ENCODE results near the gene EXOC3L4.

Gene EXOC3L4

DNA sequence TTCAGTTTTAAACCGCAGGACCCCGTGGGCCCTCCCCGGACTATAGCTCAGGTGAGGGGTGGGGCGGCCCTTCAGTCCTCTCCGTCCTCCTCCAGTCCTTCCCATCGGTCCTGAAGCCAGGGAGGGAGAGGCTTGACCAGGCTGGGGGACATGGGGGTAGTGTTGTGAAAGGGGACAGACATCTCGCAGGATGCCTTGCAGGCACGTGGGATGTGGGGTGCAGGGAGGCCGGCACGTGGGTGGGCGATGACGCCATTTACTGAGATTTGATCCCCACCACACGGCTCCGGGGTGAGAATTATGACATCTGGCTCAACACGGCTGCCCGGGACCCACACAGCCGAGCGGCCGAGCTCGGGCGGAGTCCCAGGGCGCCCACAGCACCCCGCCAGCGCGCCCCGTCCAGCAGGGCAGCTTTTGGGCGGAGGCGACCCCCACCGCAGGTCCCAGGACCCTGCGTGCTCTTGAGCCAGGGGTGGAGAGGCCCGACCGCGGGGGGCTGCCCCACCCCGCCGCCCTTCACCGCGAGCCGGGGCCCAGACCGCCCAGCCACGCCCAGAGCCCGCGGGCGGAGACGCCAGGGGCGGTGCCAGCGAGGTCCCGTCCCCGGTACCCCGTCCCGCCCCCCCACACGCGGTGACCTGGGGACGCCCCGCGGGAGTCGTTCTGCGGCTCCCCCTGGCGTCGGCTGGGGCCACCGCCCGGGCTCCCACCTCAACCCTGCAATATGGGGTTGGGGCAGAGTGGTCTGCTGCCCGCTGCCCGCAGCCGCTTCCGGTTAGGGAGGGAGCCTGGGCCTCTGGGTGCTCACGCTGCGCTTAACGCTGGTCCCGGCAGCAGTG is 3.3 kb upstream of the EXOC3L4 start:
- peak; percentile 66 to 69 (median 67) for DNase-seq (ENCODE audit: low read depth in 3 of 3)

DNA sequence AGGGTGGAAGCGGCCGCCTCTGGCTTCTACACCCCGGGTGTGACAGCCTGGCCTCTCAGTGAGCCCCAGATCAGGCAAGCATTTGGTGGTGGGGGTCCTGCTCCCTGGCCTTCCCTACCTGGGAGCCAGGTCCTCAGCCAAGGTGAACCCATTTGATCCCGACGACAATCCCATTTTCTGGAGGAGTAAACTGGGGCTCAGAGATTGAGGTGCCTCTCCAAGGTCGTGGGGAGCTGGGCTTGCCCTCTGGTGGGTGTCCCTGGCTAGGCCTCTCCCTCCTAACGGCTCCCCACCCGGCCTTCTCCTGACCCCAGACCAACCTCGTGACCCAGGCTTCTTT is 2.7 kb upstream of the EXOC3L4 start:
- DNase-seq (ENCODE audit: low read depth in 3 of 3), result no peak

DNA sequence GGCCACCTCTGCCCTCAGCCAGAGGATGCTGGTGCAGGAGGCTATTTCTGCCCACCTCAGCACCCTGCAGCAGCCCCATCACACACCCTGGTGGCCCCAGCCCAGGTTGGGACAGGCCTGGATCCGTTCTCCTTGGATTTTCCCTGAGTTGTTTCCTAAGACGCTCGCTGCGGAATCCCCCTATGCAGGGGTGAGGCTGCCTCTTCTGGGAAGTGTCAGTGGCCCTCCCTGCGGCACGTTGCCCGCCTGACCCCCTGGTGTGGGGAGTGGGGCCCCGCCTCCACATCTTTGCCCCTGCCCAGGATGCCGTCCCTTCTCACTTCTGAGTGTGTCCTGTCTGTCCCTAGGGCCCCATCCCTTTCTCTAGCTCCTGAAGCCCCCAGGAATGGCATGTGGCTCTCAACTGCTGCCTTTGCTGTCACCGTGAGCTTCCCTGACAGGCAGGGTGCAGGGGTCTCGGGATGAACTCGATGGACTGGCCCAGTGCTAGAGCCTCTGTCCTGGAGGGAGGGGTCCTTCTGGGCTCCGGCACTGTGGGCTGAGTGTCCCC is 594 bp upstream of the EXOC3L4 start:
- no peak for DNase-seq (ENCODE audit: low read depth in 3 of 3)

DNA sequence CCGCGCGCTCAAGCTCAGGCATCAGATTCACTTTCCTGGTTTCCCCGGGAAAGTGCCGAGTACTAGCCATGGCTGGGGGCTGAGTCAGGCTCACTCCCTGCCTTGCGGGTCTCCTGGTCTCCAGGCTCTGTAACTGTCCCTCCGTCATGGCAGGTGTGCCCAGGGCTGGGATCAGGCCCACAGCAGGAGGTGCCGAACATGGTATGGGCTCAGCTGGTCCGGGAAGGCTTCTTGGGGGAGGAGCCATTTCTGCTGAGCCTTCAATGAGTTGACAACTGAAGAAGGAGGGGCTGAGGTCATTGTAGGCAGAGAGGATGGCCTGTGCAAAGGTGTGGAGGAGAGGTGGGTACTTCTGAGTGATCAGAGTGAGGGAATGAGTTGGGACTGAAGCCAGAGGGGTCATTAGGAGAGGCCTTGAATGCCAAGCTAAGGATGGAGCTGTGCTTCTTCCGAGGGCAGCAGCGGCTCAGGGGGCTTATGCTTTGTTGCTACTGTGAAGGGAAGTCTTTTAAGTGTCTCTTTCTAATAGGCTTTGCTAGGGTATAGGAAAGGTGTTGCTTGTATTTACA is 769 bp downstream of the EXOC3L4 start:
- DNase-seq (ENCODE audit: low read depth in 3 of 3), result no peak

DNA sequence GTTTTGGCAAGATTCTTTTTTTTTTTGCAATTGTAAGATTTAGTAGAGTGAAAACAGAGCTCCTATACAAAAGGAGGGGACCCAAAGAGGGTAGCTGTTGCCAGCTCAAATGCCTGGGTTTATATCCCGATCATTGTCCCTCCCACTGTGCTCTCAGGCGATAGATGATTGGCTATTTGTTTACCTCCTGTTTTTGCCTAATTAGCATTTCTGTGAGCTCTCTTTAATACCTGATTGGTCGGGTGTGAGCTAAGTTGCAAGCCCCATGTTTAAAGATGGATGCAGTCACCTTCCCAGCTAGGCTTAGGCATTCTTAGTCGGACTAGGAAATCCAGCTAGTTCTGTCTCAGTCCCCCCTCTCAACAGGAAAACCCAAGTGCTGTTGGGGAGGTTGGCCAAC is 1.9 kb downstream of the EXOC3L4 start:
- no peak for DNase-seq (ENCODE audit: low read depth in 3 of 3)

DNA sequence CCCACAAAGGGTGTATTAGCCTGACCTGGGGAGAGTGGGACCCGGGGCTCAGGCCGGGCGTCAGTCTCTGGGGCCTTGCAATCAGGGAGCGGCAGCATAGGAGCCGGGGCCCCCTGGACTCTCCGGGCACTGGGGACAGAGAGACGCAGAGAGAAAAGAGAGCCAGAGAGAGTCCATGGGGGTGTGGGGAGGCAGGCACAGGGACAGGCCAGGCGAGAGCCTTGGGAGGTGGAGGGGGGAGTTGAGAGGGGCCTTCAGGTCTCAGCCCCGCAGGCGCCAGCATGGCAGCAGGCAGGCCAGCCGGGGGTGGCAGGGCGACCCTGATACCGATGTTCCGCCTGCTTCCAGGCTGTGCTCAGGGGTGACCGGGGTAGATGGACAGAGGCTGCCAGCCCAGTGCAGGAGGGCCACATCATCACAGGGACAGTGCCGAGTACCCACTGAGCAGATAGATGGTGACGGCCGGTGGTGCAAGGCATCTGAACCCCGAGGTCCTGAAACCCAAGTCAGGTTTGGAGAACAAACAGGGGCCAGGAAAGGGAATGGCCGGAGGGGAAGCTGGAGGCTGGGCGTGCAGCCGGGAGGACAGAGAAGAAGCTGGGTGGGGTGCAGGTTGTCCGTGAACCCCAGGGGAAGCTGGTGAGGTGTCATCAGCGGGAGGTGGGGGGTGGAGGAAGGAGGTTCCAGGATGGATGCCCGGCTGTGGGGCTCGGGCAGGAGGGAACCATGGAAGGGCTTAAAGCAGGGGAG is 2.9 kb downstream of the EXOC3L4 start:
- no peak for DNase-seq (ENCODE audit: low read depth in 3 of 3)

DNA sequence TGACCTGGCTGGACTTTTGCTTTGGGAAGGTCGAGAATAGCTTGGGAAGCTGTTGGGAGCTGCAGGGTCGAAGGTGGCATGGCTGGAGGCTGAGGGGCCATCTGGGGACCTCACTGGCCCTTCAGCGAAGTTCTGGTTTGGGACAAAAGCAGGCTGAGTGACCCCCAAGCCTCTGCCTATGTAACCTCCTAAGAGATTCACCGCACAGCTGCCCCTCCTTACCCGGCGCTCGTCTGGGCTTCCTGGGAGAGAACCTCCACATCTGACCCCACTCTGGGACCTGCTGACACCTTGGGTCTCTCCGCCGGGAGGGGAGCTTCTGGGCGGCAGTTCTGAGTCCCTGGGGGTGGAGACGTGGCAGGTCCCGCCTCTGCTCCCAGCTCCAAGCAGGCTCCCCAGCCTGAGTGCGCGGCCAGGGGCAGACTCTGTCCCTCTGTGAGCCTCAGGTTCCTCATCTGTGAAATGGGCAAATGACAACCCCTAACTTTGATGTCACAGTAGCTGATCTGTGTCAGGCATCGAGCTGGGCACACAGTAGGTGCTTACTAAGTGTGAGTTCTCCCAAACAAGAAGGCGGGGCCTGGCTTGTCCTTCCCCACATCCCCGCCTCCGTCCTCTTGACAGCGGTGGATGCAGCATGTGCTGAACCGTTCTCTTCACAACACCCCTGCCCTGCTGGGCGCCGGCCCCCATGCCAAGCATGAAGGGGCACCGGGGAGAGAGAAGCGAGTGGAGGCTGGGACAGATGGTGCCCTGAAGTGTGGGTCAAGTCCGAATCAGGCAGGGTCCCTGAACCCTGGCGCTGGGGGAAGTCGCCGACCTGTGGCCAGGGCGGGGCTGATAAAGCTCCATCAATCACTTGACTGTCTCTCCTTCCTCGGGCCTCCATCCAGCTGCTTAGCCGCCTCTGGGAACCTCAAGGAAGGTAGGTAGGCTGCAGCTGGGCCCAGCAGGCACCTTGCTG is 3.8 kb downstream of the EXOC3L4 start:
- DNase-seq (ENCODE audit: low read depth in 3 of 3), result no peak

DNA sequence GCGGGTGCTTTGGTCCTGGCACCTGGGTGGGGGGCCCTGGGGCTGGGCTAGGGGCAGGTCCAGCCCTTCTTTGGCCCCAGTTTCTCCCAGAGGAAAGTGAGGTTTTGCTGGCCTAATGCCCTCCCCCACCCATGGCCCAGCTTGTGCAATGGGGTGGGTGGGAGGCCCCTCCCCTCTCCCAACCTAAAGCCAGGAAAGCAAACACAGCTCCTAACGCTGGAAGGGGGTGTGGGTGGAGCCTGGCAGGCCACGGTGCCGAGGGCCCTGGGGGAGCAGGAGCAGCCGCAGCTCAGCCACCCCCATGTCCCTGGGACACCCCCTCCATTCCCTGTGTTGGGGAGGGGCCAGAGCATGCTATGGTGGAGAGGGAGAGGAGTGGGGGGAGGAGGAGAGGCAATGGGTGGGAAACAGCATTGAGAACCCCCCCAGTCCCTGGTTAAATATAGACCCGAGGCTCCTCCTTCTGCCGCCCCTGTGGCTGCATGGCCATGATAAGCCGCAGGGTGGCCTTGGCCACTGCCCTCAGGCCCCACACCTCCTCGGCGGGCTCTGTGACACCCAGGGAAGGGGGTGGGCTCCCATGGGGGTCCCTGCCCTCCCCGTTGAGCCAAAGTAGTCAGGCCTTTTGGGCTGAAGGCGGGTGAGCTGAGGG is 4.7 kb downstream of the EXOC3L4 start:
- DNase-seq (ENCODE audit: low read depth in 3 of 3), result no peak

DNA sequence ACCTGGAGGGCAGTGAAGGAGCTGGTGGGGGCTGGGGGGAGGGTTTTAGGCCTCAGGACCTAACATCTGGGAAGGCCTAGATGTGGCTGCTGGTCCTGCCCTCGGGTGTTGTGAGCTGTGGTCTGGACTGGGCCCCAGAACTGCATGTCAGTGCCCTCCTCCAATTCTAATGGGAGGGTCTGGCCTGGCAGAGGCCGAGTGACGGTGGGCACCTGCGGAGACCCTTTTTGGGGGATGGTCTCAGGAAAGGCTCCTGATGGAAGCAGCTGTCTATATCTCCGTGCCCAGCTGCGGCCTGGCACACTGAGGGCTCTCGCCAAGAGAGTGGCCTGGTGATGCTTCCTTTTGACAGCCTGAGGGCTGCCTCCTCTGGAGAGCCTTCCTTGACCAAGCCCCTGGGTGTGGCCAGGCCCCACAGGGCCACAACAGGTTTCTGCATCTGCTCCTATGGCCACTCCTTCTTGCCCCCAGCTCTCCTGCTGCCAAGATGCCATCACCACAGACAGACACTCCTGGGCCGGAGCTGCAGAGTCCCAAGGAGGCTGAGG is 5.3 kb downstream of the EXOC3L4 start:
- DNase-seq (ENCODE audit: low read depth in 3 of 3), result no peak

DNA sequence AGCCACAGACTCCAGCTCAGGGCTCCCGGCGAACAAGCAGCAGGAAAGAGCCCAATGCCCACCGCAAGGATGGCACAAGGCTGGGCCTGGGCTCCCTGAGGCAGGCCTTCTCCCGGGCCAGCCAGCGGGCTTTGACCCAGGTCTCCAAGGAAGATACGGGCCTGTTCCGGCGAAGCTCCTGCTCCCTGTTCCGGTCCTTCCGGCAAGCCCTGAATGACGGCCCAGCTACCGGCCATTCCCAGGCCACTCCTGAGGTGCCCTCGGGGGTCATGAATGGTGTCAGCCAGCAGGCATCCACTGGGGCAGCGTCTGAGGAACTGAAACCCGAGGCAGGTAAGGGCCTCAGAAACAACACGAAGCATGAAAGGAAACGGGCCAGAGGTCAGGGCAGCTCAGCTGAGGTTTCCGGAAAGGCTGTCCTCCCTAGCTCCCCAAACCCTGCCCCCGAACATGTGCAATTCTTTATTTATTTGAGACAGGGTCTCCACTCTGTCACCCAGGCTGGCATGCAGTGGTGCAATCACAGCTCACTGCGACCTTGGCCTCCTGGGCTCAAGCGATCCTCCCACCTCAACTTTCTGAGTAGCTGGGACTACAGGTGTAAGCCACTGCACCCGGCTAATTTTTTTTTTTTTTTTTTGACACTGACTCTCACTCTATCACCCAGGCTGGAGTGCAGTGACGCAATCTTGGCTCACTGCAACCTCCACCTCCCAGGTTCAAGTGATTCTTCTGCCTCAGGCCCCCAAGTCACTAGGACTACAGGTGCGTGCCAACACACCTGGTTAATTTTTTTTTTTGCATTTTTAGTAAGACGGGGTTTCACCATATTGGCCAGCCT is 6.0 kb downstream of the EXOC3L4 start:
- no peak for DNase-seq (ENCODE audit: low read depth in 3 of 3)

DNA sequence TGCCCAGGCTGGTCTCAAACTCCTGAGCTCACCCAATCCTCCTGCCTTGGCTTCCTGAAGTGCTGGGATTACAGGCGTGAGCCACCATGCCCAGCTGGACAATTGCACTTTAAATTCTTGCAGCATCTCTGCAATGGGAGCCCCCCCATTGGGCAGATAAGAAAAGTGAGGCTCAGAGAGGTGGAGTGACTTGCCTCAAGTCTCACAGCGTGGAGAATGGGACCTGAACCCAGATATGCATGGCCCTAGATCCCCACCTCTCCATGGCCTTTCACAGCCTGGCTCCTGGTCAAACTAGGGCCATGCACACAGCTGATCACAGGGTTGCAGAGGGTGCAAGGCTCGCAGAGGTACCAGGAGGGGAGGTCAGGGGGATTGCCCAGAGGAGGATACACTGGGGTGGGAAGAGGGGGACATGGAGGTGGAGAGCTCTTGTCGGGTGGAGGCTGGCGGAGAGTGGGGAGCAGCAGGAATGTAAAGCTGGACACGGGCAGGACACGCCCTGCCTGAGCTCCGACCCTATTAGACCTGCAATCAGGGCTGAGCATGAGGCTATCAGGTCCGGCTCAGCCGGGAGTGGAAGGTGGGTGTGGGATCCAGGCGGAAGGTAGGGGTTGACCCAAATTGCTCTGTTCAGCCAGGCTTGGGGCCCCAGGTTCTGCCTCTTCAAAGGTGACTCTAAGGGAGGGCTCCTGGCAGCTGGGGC is 6.9 kb downstream of the EXOC3L4 start:
- DNase-seq (ENCODE audit: low read depth in 3 of 3), result no peak

DNA sequence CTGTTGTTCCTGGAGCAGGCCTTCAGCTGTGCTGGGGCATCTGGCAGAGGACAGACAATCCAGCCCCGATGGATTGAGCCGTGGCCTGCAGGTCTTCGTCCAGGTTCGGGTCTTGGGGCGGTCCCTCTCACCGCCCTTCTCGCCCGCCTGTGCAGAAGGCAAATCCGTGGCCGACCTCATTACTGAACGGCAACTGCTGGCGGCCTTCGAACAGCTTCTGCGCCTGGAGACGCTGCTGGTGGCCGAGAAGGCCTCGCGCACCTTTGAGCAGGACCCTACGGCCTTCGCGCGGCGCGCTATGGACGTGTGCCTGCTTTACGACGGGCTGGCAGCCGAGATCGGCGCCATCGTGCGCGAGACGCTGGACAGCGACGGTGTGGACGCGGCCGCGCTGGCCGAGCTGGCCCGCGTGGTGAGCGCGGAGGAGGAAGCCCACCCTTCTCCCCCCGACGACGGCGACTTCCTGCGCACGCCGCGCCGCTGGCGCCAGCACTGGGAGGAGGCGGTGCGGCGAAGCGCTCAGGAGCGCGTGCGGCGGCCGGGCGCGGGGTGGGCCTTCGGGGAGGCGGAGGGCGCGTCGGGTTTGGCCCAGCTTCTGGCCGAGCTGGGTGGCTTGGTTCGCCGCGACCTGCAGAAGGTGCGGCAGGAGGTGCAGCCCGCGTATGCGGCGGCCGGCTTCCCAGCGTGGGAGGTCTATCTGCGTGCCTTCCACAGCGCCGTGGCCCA is 7.6 kb downstream of the EXOC3L4 start:
- no peak for DNase-seq (ENCODE audit: low read depth in 3 of 3)

DNA sequence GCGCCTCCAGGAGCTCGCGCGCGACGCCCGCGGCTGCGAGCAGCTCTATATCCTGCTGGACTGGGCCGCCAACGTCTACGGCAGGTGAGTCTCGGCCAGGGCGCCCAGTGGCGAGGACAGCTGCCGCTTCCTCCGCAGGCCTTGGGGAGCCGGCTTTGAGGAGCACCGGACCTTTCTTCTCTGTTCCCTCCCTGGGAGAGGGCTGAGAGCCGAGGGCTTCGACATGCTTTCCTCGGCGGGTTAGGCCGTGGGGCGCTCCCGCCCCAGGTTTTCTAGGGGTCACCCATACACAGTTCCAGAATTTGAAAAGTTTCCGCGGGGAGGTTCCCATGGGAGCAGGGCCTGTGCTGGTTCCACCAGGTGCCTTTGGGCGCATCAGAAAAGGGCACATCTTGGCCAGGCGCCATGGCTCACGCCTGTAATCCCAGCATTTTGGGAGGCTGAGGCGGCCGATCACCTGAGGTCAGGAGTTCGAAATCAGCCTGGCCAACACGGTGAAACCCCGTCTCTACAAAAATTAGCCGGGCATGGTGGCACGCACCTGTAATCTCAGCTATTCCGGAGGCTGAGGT is 8.2 kb downstream of the EXOC3L4 start:
- no peak for DNase-seq (ENCODE audit: low read depth in 3 of 3)

DNA sequence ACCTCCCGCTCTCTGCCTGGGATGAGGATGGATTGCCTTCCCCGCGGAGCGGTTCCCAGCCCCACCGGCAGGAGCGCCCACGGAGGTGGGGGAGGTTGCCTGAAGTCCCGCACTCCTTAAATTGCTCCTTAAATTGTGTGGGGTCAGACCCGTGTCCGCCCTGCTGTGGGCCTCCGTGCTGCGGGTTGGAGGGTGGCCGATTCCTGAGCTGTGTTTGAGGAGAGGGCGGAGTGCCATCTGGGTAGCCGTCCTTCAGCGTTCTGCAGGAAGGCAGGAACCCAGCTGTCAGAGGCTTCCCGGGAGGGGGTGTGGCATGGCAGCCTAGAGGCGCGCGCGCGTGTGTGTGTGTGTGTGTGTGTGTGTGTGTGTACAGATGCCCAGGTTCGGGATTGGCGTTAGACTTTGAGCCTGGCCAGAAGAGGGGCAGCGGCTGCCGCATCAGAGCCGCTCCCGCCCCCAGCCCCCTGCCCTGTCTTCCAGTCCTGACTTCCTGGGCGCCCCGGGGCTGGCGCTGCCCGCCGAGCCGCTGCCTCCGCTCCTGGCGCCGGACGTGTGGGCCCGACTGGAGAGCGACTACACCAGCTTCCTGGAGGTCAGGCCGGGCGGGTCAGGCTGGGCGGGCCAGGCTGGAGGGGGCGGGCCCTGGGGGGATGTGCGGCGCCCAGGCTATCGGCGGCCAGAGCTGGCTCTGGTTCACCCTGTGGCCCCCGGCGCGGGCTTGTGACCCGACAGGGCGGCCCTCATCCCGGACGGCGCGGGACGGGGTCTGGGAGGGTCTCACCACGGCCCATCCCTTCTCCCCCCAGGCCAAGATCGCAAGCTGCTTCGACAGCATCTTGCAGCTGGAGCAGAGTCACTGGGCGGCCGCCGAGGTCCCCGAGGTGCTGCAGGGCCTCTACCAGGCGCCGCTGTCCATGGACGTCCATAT is 9.2 kb downstream of the EXOC3L4 start:
- DNase-seq (ENCODE audit: low read depth in 3 of 3), result no peak

DNA sequence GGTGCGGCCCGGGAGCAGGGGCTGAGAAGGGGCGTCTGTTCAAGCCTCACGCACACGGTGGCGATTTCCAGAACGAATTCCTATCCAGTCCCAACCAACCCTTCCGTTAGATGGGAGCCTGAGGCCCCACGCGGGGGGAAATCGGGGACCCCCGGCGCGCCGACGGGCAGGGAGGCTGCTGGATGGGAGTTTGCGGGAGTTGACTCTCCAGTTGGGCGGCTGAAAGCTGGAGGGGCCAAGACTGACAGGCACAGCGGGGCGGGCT is 9.8 kb downstream of the EXOC3L4 start:
- no peak for DNase-seq (ENCODE audit: low read depth in 3 of 3)

DNA sequence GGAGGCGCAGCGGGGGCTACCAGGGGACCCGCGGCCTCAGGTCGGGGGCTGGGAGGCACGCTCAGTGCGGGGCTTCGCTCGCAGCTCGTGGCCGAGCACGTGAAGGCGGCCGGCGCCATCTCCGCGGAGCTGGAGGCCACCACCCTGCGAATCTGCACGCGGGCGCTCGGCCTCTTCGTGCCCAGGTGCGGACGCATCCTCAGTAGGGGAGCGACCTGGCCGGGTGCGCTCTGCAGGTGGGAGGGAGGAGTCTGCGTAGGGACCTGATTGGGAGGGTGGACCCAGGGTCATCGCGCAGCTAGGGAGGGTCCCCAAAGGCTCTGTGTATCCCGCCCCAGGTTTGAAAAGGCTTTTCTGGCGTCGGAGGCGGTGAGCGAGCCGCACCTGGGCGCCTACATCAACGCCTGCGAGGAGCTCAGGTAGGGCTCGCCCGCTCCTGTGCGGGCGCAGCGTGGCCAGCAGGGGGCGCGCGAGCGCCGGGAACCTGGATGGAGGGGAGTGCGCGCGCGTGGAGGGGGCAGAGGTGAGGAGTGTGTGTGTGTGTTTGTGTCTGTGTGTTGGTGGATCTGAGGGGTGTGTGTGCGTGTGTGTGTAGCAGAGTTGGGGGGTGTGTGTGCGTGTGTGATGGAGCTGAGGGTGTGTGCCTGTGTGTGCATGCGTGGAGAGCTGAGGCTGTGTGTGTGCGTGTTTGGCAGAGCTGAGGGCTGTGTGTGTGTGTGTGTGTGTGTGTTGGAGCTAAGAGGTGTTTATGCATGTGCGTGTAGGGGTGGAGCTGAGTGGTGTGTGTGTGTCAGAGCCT is 10.3 kb downstream of the EXOC3L4 start:
- peak; percentile 59 to 65 (median 63) for DNase-seq (ENCODE audit: low read depth in 3 of 3)

All from stimulated activated CD4-positive, alpha-beta T cell treated with anti-CD3 and anti-CD28 coated beads, TNF-alpha, amount 100 ng/mL, for 4 hours (primary cell).